Measurements from ENCODE around the gene TNRC6C.

The TNRC6C gene

DNA sequence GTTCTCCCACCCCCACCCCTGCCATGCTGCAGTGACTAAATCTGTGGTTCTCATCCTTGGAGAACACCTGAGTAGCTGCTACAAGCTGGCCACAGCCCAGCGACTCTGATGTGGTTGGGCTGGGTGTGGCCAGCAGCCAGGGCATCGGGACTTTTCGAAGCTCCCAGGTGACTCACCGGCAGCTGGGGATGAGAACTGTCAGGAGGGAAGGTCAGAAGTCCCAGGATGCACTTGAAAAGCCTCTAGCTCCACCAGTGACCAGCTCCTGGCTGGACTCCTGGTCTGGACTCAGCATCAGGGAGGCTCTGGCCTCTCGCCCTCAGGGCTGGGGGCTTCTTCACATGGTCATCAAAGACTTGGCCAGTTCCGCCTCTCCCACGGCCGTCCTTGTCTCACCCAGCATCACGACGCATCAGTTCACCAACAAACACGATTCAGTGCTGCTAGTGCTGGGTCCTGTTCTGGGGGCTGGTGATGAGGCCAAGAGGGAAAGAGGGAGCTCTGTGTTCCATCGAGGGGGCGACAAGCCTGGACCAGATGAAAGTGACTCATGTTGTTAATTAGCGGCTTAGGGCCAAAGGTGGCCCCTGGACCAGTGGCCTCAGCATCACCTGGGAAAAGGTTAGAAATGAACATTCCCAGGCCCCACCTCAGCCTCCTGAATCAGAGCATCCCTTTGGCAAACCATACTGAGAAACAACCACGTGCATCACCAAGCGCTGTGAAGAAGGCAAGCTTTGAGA, 183.8 kb downstream of the TNRC6C start:
- DNase-seq: no peak

DNA sequence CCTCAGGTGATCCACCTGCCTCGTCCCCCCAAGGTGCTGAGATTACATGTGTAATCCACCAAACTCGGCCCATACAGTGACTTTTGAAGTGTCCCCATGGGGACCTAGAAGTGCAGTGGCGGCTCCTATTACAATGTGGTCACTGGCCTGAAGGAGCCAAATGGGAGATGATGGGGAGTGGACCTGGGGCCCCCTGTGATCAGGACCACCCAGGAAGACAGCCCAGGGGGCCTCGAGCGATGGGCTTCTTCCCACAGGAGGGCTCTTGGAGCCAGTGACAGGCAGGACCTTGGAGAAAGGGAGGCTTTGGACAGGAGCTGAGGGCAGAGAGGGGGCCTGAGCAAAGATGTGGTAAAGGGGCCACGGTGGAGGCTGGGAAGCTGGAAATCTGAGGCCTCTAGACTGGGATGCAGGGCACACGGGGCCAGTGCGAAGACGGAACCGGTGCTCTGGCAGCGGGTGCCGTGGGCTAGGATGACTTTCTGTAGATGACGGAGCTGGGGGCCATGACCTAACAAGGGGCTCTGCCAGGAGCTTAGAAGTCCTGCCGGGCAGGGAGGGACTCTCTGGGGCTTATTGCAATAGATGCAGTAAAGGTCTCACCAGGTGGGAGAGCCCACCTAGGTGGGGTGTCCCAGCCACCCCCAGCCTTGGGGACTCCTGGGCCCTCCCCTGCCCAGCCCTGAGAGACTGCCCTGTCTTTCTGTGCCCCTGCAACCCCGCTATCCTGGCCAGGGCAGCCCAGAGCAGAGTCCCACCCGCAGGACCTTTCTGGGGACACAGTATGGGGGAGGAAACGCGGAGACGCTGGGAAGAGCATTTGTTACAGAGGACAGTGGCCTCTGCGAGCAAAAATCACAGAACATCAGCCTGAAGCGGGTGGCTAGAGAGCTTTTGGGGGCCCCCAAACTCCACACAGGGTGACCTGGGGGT, 185.0 kb downstream of the TNRC6C start:
- DNase-seq: no peak

DNA sequence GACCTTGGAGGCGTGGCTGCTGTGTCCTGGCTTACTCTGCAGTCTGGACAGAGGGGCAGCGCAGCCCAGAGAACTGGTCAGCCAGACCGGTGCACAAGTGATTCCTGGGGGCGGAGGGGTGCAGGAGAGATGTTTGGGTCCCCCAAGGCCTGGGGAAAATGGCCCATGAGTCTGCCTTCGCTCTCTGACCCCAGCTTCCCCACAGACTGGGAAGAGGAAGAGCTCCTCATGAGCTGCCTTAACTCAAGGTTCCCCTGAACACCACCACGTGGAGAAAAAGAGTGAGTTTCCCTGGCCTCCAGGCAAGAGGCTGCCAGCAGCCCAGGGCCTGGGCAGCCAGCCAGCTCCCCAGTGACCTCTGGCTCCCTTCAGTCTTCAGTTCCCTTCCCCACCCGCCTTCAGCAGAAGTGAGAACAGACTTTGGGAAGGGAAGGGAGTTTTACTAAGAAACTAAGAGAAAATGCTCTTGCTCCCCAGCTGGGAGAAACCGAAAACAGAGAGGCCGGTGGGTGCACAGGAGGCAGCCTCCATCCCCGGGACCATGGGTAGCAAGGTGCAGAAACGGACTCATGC, 185.7 kb downstream of the TNRC6C start:
- DNase-seq: no peak

DNA sequence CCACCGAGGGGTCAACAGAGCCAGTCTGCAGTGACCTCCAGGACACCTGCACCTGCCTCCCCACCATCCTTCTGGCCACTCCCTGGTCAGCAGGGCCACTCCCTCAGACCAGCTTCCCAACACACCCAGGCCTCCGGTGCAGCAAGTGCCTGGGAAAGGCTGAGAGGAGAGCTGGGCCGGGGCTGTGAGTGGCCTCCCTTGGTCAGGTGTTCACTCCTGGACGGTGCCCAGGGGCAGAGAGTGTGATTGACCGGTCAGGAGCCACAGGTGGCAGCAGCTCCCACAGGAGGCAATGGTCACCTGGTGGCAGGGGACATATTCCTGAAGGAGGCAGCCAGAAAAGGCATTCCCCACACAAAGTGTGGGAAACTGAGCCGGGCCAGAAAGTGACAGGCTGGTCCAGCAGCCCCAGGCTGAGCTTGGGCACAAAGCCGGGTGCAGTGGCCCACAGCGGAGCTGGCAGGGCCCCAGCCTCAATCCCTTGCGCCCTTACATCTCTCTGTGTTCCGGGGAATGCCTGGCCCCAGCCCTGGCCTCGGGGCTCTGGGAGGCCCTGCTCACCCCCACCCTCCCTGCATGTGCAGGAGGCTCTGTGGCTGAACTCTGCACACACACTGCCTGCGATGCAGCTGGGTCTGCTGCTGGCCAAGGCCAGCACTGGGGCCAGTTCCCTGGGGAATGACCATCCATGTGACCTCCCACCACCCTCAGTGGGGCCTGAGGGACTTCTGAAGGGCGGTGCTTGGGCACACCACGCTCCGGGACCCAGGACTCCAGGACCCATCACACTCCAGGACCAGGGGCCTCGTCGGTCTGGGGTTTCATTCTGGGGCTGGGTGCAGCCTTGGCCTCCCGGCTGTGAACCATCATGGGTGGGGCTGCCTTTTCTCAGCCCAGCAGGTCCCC, 186.5 kb downstream of the TNRC6C start:
- no peak for DNase-seq

DNA sequence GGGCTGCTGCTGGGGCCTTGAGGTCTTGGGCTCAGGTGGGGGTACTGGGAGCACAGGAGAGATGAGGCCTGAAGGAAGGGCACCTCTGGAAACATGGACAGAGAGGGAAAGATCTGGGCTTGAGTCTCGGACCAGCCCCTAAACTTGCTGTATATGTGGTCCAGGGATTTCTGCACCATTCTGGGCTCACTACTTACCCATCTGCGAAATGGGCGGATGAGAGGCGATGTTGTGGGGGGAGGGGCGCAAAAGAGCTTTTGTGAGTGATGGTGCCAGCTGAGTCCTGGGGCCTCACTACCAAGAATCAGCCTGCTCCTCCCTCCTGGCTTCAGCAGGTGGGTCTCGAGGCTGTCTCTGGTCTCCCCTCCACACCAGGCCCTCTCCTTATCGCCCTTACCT, 188.0 kb downstream of the TNRC6C start:
- no peak for DNase-seq

DNA sequence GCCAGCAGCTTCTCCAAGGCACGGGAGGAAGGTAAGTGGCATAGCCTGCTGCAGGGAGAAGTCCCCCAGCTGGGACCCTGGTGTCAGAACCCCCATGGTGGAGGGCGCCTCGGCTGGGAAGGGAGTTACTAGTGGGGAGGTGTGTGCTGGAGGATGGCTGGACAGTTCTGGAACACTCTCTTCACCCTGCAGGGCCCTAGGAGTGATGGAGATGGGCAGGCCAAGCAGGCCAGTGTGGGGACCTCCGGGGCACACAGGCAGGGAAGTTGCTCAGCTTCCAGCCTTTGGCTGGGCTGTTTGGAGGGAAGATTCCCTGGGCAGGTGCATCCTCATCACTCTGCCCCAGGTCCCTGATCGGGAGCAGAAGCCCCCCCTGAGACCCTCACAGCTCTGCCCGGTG, 188.4 kb downstream of the TNRC6C start:
- DNase-seq: no peak

DNA sequence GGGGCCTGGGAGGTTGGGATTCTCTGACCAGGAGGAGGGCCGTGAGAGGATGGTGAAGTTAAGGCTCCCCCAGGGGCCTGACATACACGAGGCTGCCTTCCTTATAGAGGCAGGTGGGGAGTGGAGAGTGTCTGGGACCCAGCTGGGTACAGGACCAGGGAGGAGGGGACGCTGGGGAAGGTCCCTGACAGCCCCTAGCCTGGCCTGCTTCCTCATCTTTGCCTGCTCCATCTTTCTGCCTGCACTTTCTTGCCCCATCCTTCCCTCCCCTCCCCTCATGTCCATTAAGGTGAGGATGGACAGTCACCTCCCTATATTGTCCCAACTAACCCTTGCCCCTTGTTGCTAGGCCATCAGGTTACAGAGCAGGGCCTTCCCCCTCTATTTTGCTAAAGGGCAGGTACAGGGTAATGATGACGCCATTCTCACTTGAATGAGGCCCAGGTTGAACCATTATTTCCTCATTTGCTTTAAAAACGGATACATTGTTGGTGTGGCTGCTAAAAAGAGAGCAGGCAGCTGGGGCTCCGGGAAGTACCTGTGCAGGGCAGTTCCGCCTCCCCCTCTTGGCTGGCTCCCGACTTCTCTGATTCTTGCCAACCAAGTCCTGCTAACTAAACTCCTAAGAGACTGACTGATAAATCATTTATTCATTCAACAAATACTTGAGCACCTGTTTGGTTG, 189.0 kb downstream of the TNRC6C start:
- no peak for DNase-seq

DNA sequence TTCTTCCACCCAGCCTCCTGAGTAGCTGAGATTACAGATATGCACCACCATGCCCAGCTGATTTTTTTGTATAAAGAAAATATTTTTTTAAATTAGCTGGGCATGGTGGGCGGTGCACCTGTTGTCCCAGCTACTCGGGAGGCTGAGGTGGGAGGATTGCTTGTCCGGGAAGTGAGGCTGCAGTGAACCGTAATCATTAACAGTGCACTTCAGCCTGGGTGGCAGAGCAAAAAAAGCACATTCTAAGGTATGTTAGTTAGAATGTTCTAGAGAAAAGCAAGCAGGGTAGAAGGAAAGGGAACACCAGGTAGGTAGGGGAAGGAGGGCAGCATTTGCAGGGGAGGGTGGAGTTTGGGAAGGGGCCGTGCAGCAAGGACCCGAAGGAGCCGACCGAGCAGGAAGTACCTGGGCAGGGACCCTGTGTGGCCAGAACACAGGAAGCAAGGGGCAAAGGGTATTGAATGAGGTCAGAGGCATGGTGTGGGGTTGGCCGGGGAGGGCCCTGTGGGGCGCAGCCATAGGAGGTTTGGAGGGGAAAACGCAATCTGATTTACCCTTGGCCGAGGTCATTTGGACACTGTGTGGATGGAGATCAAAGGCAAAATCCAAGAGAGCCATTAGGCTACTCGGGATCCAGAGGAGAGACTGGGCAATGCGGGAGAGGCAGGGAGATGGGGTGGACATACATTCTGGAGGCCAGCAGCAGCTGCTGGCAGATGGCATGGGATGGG, 189.9 kb downstream of the TNRC6C start:
- no peak for DNase-seq

DNA sequence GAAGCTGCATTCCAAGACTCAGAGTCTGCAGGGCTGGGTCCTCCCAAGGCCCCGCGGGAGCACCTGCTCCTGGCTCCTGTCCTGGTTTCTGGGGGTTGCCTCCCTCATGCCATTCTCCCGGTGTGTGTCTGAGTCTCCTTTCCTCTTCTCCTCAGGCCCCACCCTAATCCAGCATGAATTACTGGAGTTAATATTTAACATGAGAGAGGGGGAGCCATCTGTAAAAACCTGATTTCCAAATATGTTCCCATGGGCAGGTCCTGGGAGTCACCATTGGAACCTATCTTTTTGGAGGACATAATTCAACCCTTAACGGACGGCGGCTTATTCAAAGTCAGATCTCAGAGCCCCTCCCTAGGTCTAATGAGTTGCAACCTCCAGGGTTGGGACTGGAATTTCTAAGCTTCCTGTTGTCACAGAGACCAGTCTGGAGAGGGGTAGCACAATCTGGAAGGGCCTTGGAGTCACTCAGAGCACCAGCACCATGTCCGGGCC, 193.1 kb downstream of the TNRC6C start:
- no peak for DNase-seq

DNA sequence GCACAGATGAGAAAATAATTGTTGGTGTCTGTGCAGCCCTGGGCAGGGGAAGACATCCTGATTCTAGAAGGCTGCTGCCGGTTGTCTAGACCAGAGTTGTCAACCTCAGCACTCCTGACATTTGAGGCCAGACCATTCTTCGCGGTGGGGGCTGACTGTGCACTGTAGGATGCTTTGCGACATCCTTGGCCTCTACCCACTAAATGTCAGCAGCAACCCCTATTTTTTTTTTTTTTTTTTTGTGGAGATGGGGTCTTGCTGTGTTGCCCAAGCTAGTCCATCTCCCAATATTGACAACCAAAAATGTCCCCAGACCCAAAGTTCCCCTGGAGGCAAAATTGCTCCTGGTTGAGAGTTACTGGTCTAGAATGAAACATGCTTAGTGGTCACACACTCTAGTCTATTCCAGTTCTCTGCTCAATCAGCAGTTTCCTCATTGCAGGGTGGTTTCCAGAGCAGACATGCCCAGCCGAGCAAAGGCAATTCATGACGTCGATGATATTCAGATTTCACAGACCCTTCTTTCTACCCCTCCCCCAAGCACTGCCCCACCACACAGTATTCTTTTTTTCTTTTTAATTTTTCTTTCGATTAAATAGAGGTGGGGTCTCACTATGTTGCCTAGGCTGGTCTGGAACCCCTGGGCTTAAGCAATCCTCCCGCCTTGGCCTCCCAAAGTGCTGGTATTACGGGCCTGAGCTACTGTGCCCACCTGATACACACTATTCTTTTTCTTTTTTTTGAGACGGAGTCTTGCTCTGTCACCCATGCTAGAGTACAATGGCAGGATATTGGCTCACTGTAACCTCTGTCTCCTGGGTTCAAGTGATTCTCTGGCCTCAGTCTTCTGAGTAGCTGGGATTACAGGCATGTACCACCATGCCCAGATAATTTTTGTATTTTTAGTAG, 196.7 kb downstream of the TNRC6C start:
- DNase-seq: no peak
